Endodermal cell (in vitro differentiated cells): ENCODE data around the gene RIC1. TPM values are rescaled to one million over a fixed set of nuclear protein-coding genes. Genes with fewer than 3 reads are reported as not detected.
"Not testable (repeated sequence)": the region's sequence is repeated elsewhere in the genome, so short reads cannot be mapped to it uniquely, and the experiment has no call there.

ENCODE experiments used
- DNase-seq: peaks from one replicate; pipeline ENCODE4 v3.0.0-alpha.2; 2017
- H3K27ac ChIP-seq: 2 replicates; pipeline ENCODE4 v1.5.1; 2013; ENCODE audit warnings: mild to moderate bottlenecking, low read depth, low read length, moderate library complexity
- H3K27me3 ChIP-seq: 2 replicates; pipeline ENCODE4 v1.6.1; 2013; ENCODE audit warnings: mild to moderate bottlenecking, low read length, moderate library complexity; ENCODE audit not compliant: insufficient read depth, control insufficient read depth, poor library complexity, severe bottlenecking
- H3K36me3 ChIP-seq: 2 replicates; pipeline ENCODE4 v1.7.0; 2013; ENCODE audit warnings: mild to moderate bottlenecking, low read length, moderate library complexity; ENCODE audit not compliant: control insufficient read depth, insufficient read depth
- H3K4me1 ChIP-seq: one replicate; pipeline ENCODE4 v1.7.0; 2013; ENCODE audit warnings: low read length; ENCODE audit not compliant: control insufficient read depth, insufficient read depth
- H3K4me3 ChIP-seq: 2 replicates; pipeline ENCODE4 v1.5.1; 2013; ENCODE audit warnings: mild to moderate bottlenecking, low read length, moderate library complexity
- H3K9ac ChIP-seq: 2 replicates; pipeline ENCODE4 v1.6.1; 2013; ENCODE audit warnings: mild to moderate bottlenecking, low read length, moderate library complexity; ENCODE audit not compliant: poor library complexity, severe bottlenecking; ENCODE audit errors: extremely low read depth
- H3K9me3 ChIP-seq: 2 replicates; pipeline ENCODE4 v1.6.1; 2013; ENCODE audit warnings: mild to moderate bottlenecking, low read length, moderate library complexity; ENCODE audit not compliant: control insufficient read depth
- H3K27ac Mint-ChIP-seq: 2 replicates; pipeline ENCODE4 v1.8.0; 2020; ENCODE audit warnings: mixed read lengths
- H3K27me3 Mint-ChIP-seq: 2 replicates; pipeline ENCODE4 v1.8.0; 2021; ENCODE audit warnings: mild to moderate bottlenecking, mixed read lengths; ENCODE audit not compliant: insufficient read depth
- H3K36me3 Mint-ChIP-seq: 2 replicates; pipeline ENCODE4 v1.8.0; 2020; ENCODE audit warnings: low read depth, mixed read lengths
- H3K4me1 Mint-ChIP-seq: 2 replicates; pipeline ENCODE4 v1.8.0; 2020; ENCODE audit warnings: mixed read lengths
- H3K4me3 Mint-ChIP-seq: 2 replicates; pipeline ENCODE4 v1.8.0; 2020; ENCODE audit warnings: mild to moderate bottlenecking, moderate library complexity, mixed read lengths
- H3K9me3 Mint-ChIP-seq: 2 replicates; pipeline ENCODE4 v1.8.0; 2020; ENCODE audit warnings: mild to moderate bottlenecking, mixed read lengths
- WGBS, 2 experiments: methylation state at CpG; one replicate each; pipeline versions ENCODE4 v1.1.5 to v1.1.7; 2013; ENCODE audit warnings: missing lambda C conversion rate in 2 of 2, mixed read lengths in 1 of 2; ENCODE audit not compliant: insufficient coverage in 1 of 2, insufficient read length in 1 of 2; 5-methylcytosine and 5-hydroxymethylcytosine counted together
- total RNA-seq, 2 donors: library from RNA; stranded (reverse); fragmentation: NEBNext Ultra II Directional in 1 of 2; extraction: Animal tissue kit (Norgen Biotek cat#: 25700) in 1 of 2; gene quantifications; 2 replicates in 1 of 2; 3 replicates in 1 of 2; pipeline ENCODE4 v1.2.1, GENCODE V29; 2021
- TF ChIP-seq, protein P1 (sequence below): fragments of 200-600 bp; sonication (generic); conservative IDR thresholded peaks from 2 replicates; pipeline ENCODE4 v1.5.0; 2021; ENCODE audit warnings: antibody characterized with exemption, mild to moderate bottlenecking

The RIC1 gene
- total RNA-seq, 2 donors from 2014 or later = 27.0 to 27.1 TPM

DNA sequence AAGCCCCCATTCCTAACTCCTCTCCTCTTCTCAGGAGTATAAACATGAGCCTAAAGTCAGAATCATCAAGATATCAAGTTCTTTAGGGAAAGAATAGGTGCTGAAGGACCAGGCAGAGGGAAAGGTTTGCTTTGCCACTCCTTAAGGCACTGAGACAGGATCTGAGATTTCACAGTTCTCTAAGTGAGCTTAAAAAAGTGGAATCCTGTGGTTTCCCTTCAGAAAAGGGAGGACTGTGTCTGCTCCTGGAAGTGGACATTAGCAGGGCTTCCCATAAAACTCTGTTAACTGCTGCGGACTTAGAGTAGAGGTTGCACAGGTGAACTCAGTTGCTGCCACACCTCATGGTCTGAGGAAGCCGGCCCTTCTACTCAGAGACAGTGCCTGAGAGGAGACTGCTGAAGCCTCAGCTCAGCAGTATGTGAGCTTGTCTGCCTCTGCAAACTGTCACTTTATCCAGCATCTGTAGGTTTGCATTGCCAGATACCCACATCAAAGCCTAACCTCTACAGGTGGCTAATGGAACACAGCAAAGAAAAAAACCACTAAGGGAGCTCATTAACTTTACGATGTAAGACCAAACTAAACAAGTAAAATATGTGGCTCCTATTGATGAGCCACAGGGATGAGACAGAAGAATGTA is 42.9 kb downstream of the RIC1 start:
- H3K27ac Mint-ChIP-seq = peak overlapping the region; percentile 33
- Histone ChIP-seq H3K4me1 (peaks cover 26% of the 10 kb centered on the region), H3K36me3 (peaks cover 25% of the 10 kb centered on the region), H3K4me3 (peak overlapping the region; percentile 63), H3K27ac (no peak overlapping the region), H3K27me3 (no peaks in the 10 kb centered on the region), H3K9ac (no peak overlapping the region), H3K9me3 (peaks cover 46% of the 10 kb centered on the region)
- peak; percentile 67 for DNase-seq
- peaks cover 34% of the 10 kb centered on the region for H3K36me3 Mint-ChIP-seq
- no peaks in the 10 kb centered on the region for H3K27me3 Mint-ChIP-seq
- TF ChIP-seq, protein P1, sequence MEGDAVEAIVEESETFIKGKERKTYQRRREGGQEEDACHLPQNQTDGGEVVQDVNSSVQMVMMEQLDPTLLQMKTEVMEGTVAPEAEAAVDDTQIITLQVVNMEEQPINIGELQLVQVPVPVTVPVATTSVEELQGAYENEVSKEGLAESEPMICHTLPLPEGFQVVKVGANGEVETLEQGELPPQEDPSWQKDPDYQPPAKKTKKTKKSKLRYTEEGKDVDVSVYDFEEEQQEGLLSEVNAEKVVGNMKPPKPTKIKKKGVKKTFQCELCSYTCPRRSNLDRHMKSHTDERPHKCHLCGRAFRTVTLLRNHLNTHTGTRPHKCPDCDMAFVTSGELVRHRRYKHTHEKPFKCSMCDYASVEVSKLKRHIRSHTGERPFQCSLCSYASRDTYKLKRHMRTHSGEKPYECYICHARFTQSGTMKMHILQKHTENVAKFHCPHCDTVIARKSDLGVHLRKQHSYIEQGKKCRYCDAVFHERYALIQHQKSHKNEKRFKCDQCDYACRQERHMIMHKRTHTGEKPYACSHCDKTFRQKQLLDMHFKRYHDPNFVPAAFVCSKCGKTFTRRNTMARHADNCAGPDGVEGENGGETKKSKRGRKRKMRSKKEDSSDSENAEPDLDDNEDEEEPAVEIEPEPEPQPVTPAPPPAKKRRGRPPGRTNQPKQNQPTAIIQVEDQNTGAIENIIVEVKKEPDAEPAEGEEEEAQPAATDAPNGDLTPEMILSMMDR = no peak
- peaks cover 33% of the 10 kb centered on the region for H3K9me3 Mint-ChIP-seq
- H3K4me3 Mint-ChIP-seq = peak overlapping the region; percentile 33
- WGBS, 2 experiments = 59 to 71% methylated on average over 1 to 3 of the region's 3 CpGs
- peaks cover 29% of the 10 kb centered on the region for H3K4me1 Mint-ChIP-seq

DNA sequence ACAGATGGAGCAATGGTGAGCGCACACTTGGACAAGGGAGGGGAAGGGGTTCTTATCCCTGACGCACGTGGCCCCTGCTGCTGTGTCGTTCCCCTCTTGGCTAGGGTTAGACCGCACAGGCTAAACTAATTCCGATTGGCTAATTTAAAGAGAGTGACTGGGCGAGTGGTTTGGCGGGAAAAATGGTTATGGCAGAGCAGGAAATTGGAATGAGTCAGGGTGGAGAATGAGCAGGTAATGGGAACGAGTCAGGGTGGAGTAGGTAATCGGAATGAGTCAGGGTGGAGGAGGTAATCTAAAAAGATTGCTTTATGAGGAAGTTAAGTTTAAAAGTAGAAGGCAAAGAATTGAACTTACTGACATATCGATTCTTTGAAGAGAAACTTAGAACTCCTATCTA is 46.1 kb downstream of the RIC1 start:
- H3K9me3 Mint-ChIP-seq = peaks cover 14% of the 10 kb centered on the region

DNA sequence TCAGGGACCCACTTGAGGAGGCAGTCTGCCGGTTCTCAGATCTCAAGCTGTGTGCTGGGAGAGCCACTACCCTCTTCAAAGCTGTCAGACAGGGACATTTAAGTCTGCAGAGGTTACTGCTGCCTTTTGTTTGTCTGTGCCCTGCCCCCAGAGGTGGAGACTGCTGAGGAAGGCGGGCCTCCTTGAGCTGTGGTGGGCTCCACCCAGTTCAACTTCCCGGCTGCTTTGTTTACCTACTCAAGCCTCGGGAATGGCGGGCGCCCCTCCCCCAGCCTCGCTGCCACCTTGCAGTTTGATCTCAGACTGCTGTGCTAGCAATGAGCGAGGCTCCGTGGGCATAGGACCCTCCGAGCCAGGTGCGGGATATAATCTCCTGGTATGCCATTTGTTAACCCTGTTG is 54.7 kb downstream of the RIC1 start:
- not testable (repeated sequence) for H3K9ac ChIP-seq, DNase-seq, H3K4me3 ChIP-seq, H3K9me3 ChIP-seq, H3K27me3 ChIP-seq, H3K27me3 Mint-ChIP-seq, H3K4me3 Mint-ChIP-seq, H3K36me3 ChIP-seq, H3K4me1 ChIP-seq, H3K27ac Mint-ChIP-seq, H3K4me1 Mint-ChIP-seq, H3K27ac ChIP-seq
- 90 to 100% methylated on average over 1 to 11 of the region's 11 CpGs for WGBS, 2 experiments
- Mint-ChIP-seq H3K36me3 (peaks cover 43% of the 10 kb centered on the region), H3K9me3 (peaks cover 52% of the 10 kb centered on the region)

More for the DNA sequence above, 46.1 kb downstream of the RIC1 start:
- 93 to 98% methylated on average over 5 to 10 of the region's 11 CpGs for WGBS, 2 experiments
- H3K9ac ChIP-seq, H3K36me3 Mint-ChIP-seq, H3K27ac Mint-ChIP-seq, DNase-seq, H3K27ac ChIP-seq, H3K4me3 Mint-ChIP-seq, H3K27me3 Mint-ChIP-seq, H3K27me3 ChIP-seq, H3K36me3 ChIP-seq: not testable (repeated sequence)
- H3K4me1 Mint-ChIP-seq = peaks cover 28% of the 10 kb centered on the region
- Histone ChIP-seq H3K4me1 (peaks cover 26% of the 10 kb centered on the region), H3K9me3 (peaks cover 21% of the 10 kb centered on the region), H3K4me3 (peak overlapping the region; percentile 34)

DNA sequence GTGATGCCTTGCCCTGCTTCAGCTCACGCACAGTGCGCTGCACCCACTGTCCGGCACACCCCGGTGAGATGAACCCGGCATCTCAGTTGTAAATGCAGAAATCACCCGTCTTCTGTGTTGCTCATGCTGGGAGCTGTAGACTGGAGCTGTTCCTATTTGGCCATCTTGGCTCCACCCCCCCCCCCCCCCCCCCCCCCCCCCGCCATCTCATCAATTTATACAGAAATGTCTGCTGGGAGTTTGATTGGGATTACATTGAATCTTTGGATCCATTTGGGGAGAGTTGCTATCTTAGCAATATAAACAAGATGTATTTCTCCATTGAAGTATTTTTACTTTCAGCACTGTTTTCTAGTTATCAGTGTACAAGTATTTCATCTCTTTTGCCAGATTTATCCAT is 55.2 kb downstream of the RIC1 start:
- Histone ChIP-seq H3K4me3 (no peak overlapping the region), H3K27me3 (no peaks in the 10 kb centered on the region), H3K36me3 (peaks cover 7% of the 10 kb centered on the region), H3K9ac (no peak overlapping the region), H3K27ac (no peak overlapping the region), H3K9me3 (peaks cover 8% of the 10 kb centered on the region), H3K4me1 (no peaks in the 10 kb centered on the region)
- Mint-ChIP-seq H3K36me3 (peaks cover 43% of the 10 kb centered on the region), H3K27ac (no peak overlapping the region), H3K27me3 (no peaks in the 10 kb centered on the region), H3K4me1 (peaks cover 3% of the 10 kb centered on the region), H3K4me3 (no peak overlapping the region), H3K9me3 (peaks cover 52% of the 10 kb centered on the region)
- WGBS, 2 experiments = 99% methylated on average over 6 of the region's 7 CpGs; no CpG with 5 or more reads in 1 of the 2 experiments
- TF ChIP-seq, protein P1 = no peak
- DNase-seq = no peak
